IPS-15b (cell line): ENCODE data around the gene CDC42.
"Not testable (repeated sequence)": the region's sequence is repeated elsewhere in the genome, so short reads cannot be mapped to it uniquely, and the experiment has no call there.

Experiments
- H3K27me3 ChIP-seq: one replicate; pipeline ENCODE4 v1.6.1; 2013; ENCODE audit warnings: low read length; ENCODE audit not compliant: control insufficient read depth, insufficient read depth
- H3K36me3 ChIP-seq: one replicate; pipeline ENCODE4 v1.6.1; 2013; ENCODE audit warnings: low read length; ENCODE audit not compliant: control insufficient read depth, insufficient read depth
- H3K4me1 ChIP-seq: one replicate; pipeline ENCODE4 v1.6.1; 2013; ENCODE audit warnings: mild to moderate bottlenecking, low read length; ENCODE audit not compliant: control insufficient read depth, insufficient read depth
- H3K4me3 ChIP-seq: one replicate; pipeline ENCODE4 v1.5.1; 2013; ENCODE audit warnings: low read depth, low read length
- H3K9ac ChIP-seq: one replicate; pipeline ENCODE4 v1.6.1; 2013; ENCODE audit warnings: low read depth, mild to moderate bottlenecking, low read length
- H3K9me3 ChIP-seq: one replicate; pipeline ENCODE4 v1.6.1; 2013; ENCODE audit warnings: mild to moderate bottlenecking, low read length; ENCODE audit not compliant: control insufficient read depth, insufficient read depth

Gene CDC42

GRCh38 chr1:22089134-22089571 is 36.6 kb downstream of the CDC42 start:
- H3K36me3 ChIP-seq = no peaks in the 10 kb centered on the region
- no peak overlapping the region for H3K4me3 ChIP-seq
- H3K9me3 ChIP-seq = no peaks in the 10 kb centered on the region

GRCh38 chr1:22089787-22090186 is 37.3 kb downstream of the CDC42 start:
- H3K4me3 ChIP-seq = no peak overlapping the region
- no peak overlapping the region for H3K9ac ChIP-seq
- no peaks in the 10 kb centered on the region for H3K9me3 ChIP-seq
- no peaks in the 10 kb centered on the region for H3K36me3 ChIP-seq
- H3K27me3 ChIP-seq = no peaks in the 10 kb centered on the region
- H3K4me1 ChIP-seq = peaks cover 22% of the 10 kb centered on the region

More at GRCh38 chr1:22089134-22089571, 36.6 kb downstream of the CDC42 start:
- Histone ChIP-seq H3K9ac (peak overlapping the region; percentile 17), H3K27me3 (no peaks in the 10 kb centered on the region), H3K4me1 (peaks cover 22% of the 10 kb centered on the region)

GRCh38 chr1:22090867-22091266 is 38.4 kb downstream of the CDC42 start:
- Histone ChIP-seq H3K36me3 (no peaks in the 10 kb centered on the region), H3K9ac (no peak overlapping the region), H3K4me3 (no peak overlapping the region), H3K9me3 (no peaks in the 10 kb centered on the region), H3K27me3 (no peaks in the 10 kb centered on the region), H3K4me1 (peaks cover 22% of the 10 kb centered on the region)

- not testable (repeated sequence) for H3K9me3 ChIP-seq, H3K36me3 ChIP-seq, H3K9ac ChIP-seq, H3K4me3 ChIP-seq, H3K27me3 ChIP-seq
- H3K4me1 ChIP-seq = peaks cover 22% of the 10 kb centered on the region
Observed at GRCh38 chr1:22092026-22092768, 39.7 kb downstream of the CDC42 start.

- no peaks in the 10 kb centered on the region for H3K27me3 ChIP-seq
- peaks cover 22% of the 10 kb centered on the region for H3K4me1 ChIP-seq
- H3K9ac ChIP-seq = no peak overlapping the region
- H3K36me3 ChIP-seq = peaks cover 2% of the 10 kb centered on the region
- no peaks in the 10 kb centered on the region for H3K9me3 ChIP-seq
- no peak overlapping the region for H3K4me3 ChIP-seq
Observed at GRCh38 chr1:22093513-22093912, 41.0 kb downstream of the CDC42 start.

DNA sequence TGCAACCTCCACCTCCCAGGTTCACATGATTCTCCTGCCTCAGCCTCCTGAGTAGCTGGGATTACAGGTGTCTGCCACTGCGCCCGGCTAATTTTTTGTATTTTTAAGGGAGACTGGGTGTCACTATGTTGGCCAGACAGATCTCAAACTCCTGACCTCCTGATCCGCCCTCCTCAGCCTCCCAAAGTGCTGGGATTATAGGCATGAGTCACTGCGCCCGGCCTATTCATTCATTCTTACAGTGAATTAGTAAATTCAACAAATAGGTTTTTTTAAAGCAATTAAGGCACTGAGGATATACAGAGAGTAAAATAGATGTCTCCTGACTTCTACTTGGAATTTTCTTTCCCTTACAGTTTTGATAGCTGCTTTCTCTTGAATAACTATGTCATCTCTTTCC is 43.5 kb downstream of the CDC42 start:
- H3K9me3 ChIP-seq = no peaks in the 10 kb centered on the region
- no peak overlapping the region for H3K4me3 ChIP-seq
- no peak overlapping the region for H3K9ac ChIP-seq
- no peaks in the 10 kb centered on the region for H3K27me3 ChIP-seq
- peaks cover 2% of the 10 kb centered on the region for H3K4me1 ChIP-seq
- peaks cover 9% of the 10 kb centered on the region for H3K36me3 ChIP-seq

DNA sequence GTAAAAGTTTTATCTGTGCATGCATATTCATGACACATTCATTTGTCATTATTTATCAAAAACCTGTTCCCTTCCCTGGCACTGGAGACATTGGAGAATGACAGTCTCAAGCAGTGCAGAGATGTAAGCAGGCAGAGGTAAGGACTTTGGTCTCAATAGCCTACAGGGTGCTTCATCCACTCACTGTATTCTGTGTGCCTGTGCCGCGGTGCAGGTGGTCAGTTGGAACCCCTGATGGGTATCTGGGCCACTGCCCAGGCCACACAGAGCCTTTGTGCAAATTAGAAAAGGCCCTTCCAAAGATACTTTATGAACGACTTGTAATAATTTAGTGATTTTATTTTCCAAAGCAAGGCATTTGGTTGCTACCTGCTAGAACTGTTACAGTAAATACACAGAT is 44.0 kb downstream of the CDC42 start:
- H3K9me3 ChIP-seq = no peaks in the 10 kb centered on the region
- H3K4me1 ChIP-seq = peaks cover 2% of the 10 kb centered on the region
- no peak overlapping the region for H3K9ac ChIP-seq
- H3K36me3 ChIP-seq = peaks cover 9% of the 10 kb centered on the region
- no peaks in the 10 kb centered on the region for H3K27me3 ChIP-seq
- no peak overlapping the region for H3K4me3 ChIP-seq

DNA sequence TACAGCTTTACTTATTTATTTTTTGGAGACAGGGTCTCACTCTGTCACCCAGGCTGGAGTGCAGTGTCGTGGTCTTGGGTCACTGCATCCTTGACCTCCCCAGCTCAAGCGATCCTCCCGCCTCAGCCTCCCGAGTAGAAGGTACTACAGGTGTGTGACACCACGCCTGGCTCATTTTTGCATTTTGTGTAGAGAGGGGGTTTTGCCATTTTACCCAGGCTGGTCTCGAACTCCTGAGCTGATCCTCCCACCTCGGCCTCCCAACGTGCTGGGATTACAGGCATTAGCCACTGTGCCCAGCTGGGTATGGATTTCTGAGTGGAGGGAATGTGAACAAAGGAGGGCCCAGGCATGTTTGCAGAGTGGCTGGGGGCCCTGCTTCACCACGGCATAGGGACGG is 46.2 kb downstream of the CDC42 start:
- H3K27me3 ChIP-seq = no peaks in the 10 kb centered on the region
- no peak overlapping the region for H3K4me3 ChIP-seq
- H3K9me3 ChIP-seq = no peaks in the 10 kb centered on the region
- H3K9ac ChIP-seq = no peak overlapping the region
- peaks cover 9% of the 10 kb centered on the region for H3K36me3 ChIP-seq
- peaks cover 2% of the 10 kb centered on the region for H3K4me1 ChIP-seq

- H3K36me3 ChIP-seq = peaks cover 9% of the 10 kb centered on the region
Observed at GRCh38 chr1:22100168-22100567, 47.7 kb downstream of the CDC42 start.

GRCh38 chr1:22101199-22101598 is 48.7 kb downstream of the CDC42 start:
- Histone ChIP-seq H3K9me3 (no peaks in the 10 kb centered on the region), H3K27me3 (no peaks in the 10 kb centered on the region), H3K4me1 (peaks cover 2% of the 10 kb centered on the region), H3K9ac (no peak overlapping the region), H3K36me3 (peaks cover 9% of the 10 kb centered on the region), H3K4me3 (no peak overlapping the region)

More at GRCh38 chr1:22100168-22100567, 47.7 kb downstream of the CDC42 start:
- Histone ChIP-seq H3K9ac (no peak overlapping the region), H3K9me3 (no peaks in the 10 kb centered on the region), H3K4me3 (no peak overlapping the region), H3K27me3 (no peaks in the 10 kb centered on the region), H3K4me1 (peaks cover 2% of the 10 kb centered on the region)

- Histone ChIP-seq H3K27me3 (no peaks in the 10 kb centered on the region), H3K4me3 (no peak overlapping the region), H3K9ac (no peak overlapping the region), H3K4me1 (peaks cover 2% of the 10 kb centered on the region), H3K36me3 (peaks cover 9% of the 10 kb centered on the region), H3K9me3 (no peaks in the 10 kb centered on the region)
Observed at GRCh38 chr1:22101995-22102394, 49.5 kb downstream of the CDC42 start.

- peaks cover 2% of the 10 kb centered on the region for H3K4me1 ChIP-seq
- no peak overlapping the region for H3K9ac ChIP-seq
- no peaks in the 10 kb centered on the region for H3K9me3 ChIP-seq
- H3K4me3 ChIP-seq = no peak overlapping the region
- H3K36me3 ChIP-seq = peaks cover 8% of the 10 kb centered on the region
- H3K27me3 ChIP-seq = no peaks in the 10 kb centered on the region
Observed at GRCh38 chr1:22102746-22103145, 50.2 kb downstream of the CDC42 start.
